Measurements from ENCODE around the gene FAM107B. TPM values are rescaled to one million over a fixed set of nuclear protein-coding genes. Genes with fewer than 3 reads are reported as not detected.

Gene FAM107B
- total and polyA plus RNA-seq, 2 experiments from 2014 or later, result 3.4 to 5.2 TPM

GRCh38 chr10:14801723-14802122, 27.0 kb upstream of the FAM107B start:
- Histone ChIP-seq H3K4me3 (no peak overlapping the region), H3F3A (ENCODE audit: insufficient read depth) (no peaks in the 10 kb centered on the region), H3K9me3 (ENCODE audit: low read depth) (no peaks in the 10 kb centered on the region), H3K4me2 (ENCODE audit: unreplicated experiment) (no peak overlapping the region), H3K27ac (no peak overlapping the region), H3K79me2 (ENCODE audit: insufficient read depth) (no peaks in the 10 kb centered on the region), H2AFZ (no peak overlapping the region), H3K9ac (no peak overlapping the region), H3K4me1 (ENCODE audit: insufficient read depth) (no peaks in the 10 kb centered on the region), H3K9me2 (ENCODE audit: insufficient read depth) (no peaks in the 10 kb centered on the region), H4K20me1 (ENCODE audit: insufficient read depth) (no peaks in the 10 kb centered on the region), H3K27me3 (replicated peaks; ENCODE audit: insufficient read depth) (peaks cover 32% of the 10 kb centered on the region), H3K36me3 (ENCODE audit: low read depth) (no peaks in the 10 kb centered on the region)
- in situ Hi-C loops (cut with MboI), result no loop called here
- DNase-seq, result no peak
- 31 to 36% methylated on average over 5 of the region's 5 CpGs for WGBS, 2 experiments (ENCODE audit: low coverage in 1 of 2, low lambda C conversion rate in 2 of 2, missing lambda C conversion rate in 2 of 2)
- TF ChIP-seq EZH2phosphoT487 (IDR thresholded peaks at IDR 0.05; ENCODE audit: insufficient read depth, low read depth) (no peak), EZH2 (IDR thresholded peaks at IDR 0.05; ENCODE audit: insufficient read depth, poor library complexity, severe bottlenecking) (no peak)

GRCh38 chr10:14800397-14800796, 25.7 kb upstream of the FAM107B start:
- H3K9me3 ChIP-seq (ENCODE audit: low read depth), result no peaks in the 10 kb centered on the region
- no peaks in the 10 kb centered on the region for H3K36me3 ChIP-seq (ENCODE audit: low read depth)
- DNase-seq, result no peak
- no peaks in the 10 kb centered on the region for H3K79me2 ChIP-seq (ENCODE audit: insufficient read depth)
- H4K20me1 ChIP-seq (ENCODE audit: insufficient read depth), result no peaks in the 10 kb centered on the region
- no peaks in the 10 kb centered on the region for H3K4me1 ChIP-seq (ENCODE audit: insufficient read depth)
- H3K27me3 ChIP-seq (replicated peaks; ENCODE audit: insufficient read depth), result peaks cover 32% of the 10 kb centered on the region
- H3K27ac ChIP-seq, result no peak overlapping the region
- H3K9ac ChIP-seq, result no peak overlapping the region
- H3K4me3 ChIP-seq, result no peak overlapping the region
- H2AFZ ChIP-seq, result no peak overlapping the region
- H3K9me2 ChIP-seq (ENCODE audit: insufficient read depth), result no peaks in the 10 kb centered on the region
- in situ Hi-C loops (cut with MboI), result no loop called here
- H3K4me2 ChIP-seq (ENCODE audit: unreplicated experiment), result no peak overlapping the region
- WGBS, 2 experiments (ENCODE audit: low coverage in 1 of 2, low lambda C conversion rate in 2 of 2, missing lambda C conversion rate in 2 of 2), result 0 to 24% methylated on average over 1 of the region's 1 CpG
- no peak for TF ChIP-seq EZH2phosphoT487 (IDR thresholded peaks at IDR 0.05; ENCODE audit: insufficient read depth, low read depth)
- no peak for TF ChIP-seq EZH2 (IDR thresholded peaks at IDR 0.05; ENCODE audit: insufficient read depth, poor library complexity, severe bottlenecking)
- no peaks in the 10 kb centered on the region for H3F3A ChIP-seq (ENCODE audit: insufficient read depth)

GRCh38 chr10:14798636-14799035, 23.9 kb upstream of the FAM107B start:
- Histone ChIP-seq H3K36me3 (ENCODE audit: low read depth) (no peaks in the 10 kb centered on the region), H3K9me2 (ENCODE audit: insufficient read depth) (no peaks in the 10 kb centered on the region), H3K9ac (no peak overlapping the region), H3K9me3 (ENCODE audit: low read depth) (no peaks in the 10 kb centered on the region), H3K4me3 (no peak overlapping the region), H3F3A (ENCODE audit: insufficient read depth) (no peaks in the 10 kb centered on the region), H3K4me1 (ENCODE audit: insufficient read depth) (no peaks in the 10 kb centered on the region), H3K79me2 (ENCODE audit: insufficient read depth) (no peaks in the 10 kb centered on the region), H3K27me3 (replicated peaks; ENCODE audit: insufficient read depth) (peaks cover 32% of the 10 kb centered on the region), H2AFZ (no peak overlapping the region), H4K20me1 (ENCODE audit: insufficient read depth) (no peaks in the 10 kb centered on the region), H3K27ac (no peak overlapping the region), H3K4me2 (ENCODE audit: unreplicated experiment) (no peak overlapping the region)
- TF ChIP-seq EZH2phosphoT487 (IDR thresholded peaks at IDR 0.05; ENCODE audit: insufficient read depth, low read depth), result no peak
- no peak for TF ChIP-seq EZH2 (IDR thresholded peaks at IDR 0.05; ENCODE audit: insufficient read depth, poor library complexity, severe bottlenecking)
- in situ Hi-C loops (cut with MboI), result no loop called here
- WGBS, 2 experiments (ENCODE audit: low coverage in 1 of 2, low lambda C conversion rate in 2 of 2, missing lambda C conversion rate in 2 of 2), result 23 to 25% methylated on average over 5 of the region's 5 CpGs
- no peak for DNase-seq

GRCh38 chr10:14787938-14788337, 13.2 kb upstream of the FAM107B start:
- 85 to 87% methylated on average over 5 of the region's 5 CpGs for WGBS, 2 experiments (ENCODE audit: low coverage in 1 of 2, low lambda C conversion rate in 2 of 2, missing lambda C conversion rate in 2 of 2)
- no peaks in the 10 kb centered on the region for H3K9me3 ChIP-seq (ENCODE audit: low read depth)
- H3F3A ChIP-seq (ENCODE audit: insufficient read depth), result no peaks in the 10 kb centered on the region
- peaks cover 7% of the 10 kb centered on the region; the same call in 1 of the 2 replicates for H3K27me3 ChIP-seq (replicated peaks; ENCODE audit: insufficient read depth)
- no peaks in the 10 kb centered on the region for H3K9me2 ChIP-seq (ENCODE audit: insufficient read depth)
- no peak for DNase-seq
- no peaks in the 10 kb centered on the region for H3K79me2 ChIP-seq (ENCODE audit: insufficient read depth)
- H3K4me2 ChIP-seq (ENCODE audit: unreplicated experiment), result no peak overlapping the region
- H3K27ac ChIP-seq, result no peak overlapping the region
- TF ChIP-seq EZH2phosphoT487 (IDR thresholded peaks at IDR 0.05; ENCODE audit: insufficient read depth, low read depth), result no peak
- TF ChIP-seq EZH2 (IDR thresholded peaks at IDR 0.05; ENCODE audit: insufficient read depth, poor library complexity, severe bottlenecking), result no peak
- no peaks in the 10 kb centered on the region for H3K36me3 ChIP-seq (ENCODE audit: low read depth)
- no peaks in the 10 kb centered on the region for H4K20me1 ChIP-seq (ENCODE audit: insufficient read depth)
- no peak overlapping the region for H2AFZ ChIP-seq
- no peak overlapping the region for H3K4me3 ChIP-seq
- in situ Hi-C loops (cut with MboI), result no loop called here
- H3K4me1 ChIP-seq (ENCODE audit: insufficient read depth), result no peaks in the 10 kb centered on the region
- H3K9ac ChIP-seq, result no peak overlapping the region

All from GM23248 (cell line).